Spinal cord (tissue), 10 donors: Measurements from ENCODE around the gene NAP1L1. TPM values are rescaled to one million over a fixed set of nuclear protein-coding genes. Genes with fewer than 3 reads are reported as not detected.

ENCODE experiments used
- DNase-seq, 6 donors: peaks; one replicate each; pipeline versions ENCODE4 v3.0.0 to v3.0.0-alpha.2; 2013 to 2015; ENCODE audit warnings: low spot score in 6 of 6, low read depth in 4 of 6
- H3K27ac ChIP-seq: one replicate; pipeline ENCODE4 v1.5.1; 2013; ENCODE audit warnings: low read depth, low read length, control low read depth
- H3K27me3 ChIP-seq: one replicate; pipeline ENCODE4 v1.6.1; 2013; ENCODE audit warnings: low read length; ENCODE audit not compliant: control insufficient read depth, insufficient read depth
- H3K36me3 ChIP-seq: one replicate; pipeline ENCODE4 v1.6.1; 2013; ENCODE audit warnings: low read length; ENCODE audit not compliant: control insufficient read depth, insufficient read depth
- H3K4me1 ChIP-seq: one replicate; pipeline ENCODE4 v1.6.1; 2013; ENCODE audit warnings: low read length; ENCODE audit not compliant: control insufficient read depth, insufficient read depth
- H3K4me3 ChIP-seq: one replicate; pipeline ENCODE4 v1.5.1; 2013; ENCODE audit warnings: low read depth, low read length, control low read depth
- H3K9me3 ChIP-seq: one replicate; pipeline ENCODE4 v1.6.1; 2013; ENCODE audit warnings: low read length; ENCODE audit not compliant: control insufficient read depth, insufficient read depth
- WGBS: methylation state at CpG from one replicate; pipeline ENCODE4 v1.1.5; 2013; ENCODE audit warnings: missing lambda C conversion rate; ENCODE audit not compliant: insufficient coverage; 5-methylcytosine and 5-hydroxymethylcytosine counted together
- polyA plus RNA-seq, 2 donors: library from polyadenylated mRNA; unstranded; fragments of 120-200 nt; gene quantifications; one replicate each; pipeline ENCODE4 v1.2.1, GENCODE V29; 2013; ENCODE audit not compliant: insufficient read length in 2 of 2
- total RNA-seq, 2 donors: library from RNA; depleted of rRNA in 1 of 2; stranded (reverse); fragments of 120-200 nt in 1 of 2; fragments of >200 nt in 1 of 2; gene quantifications; one replicate each; pipeline versions ENCODE4 v1.2.3 to v1.2.4, GENCODE V29; 2013 to 2014
- donor health status: healthy.

NAP1L1 gene
- total and polyA plus RNA-seq, 4 donors: 293 to 495 (median 335) TPM

GRCh38 chr12:76074701-76075336 lies 9.7 kb downstream of the NAP1L1 start:
- Histone ChIP-seq H3K4me3 (no peak overlapping the region), H3K27me3 (no peaks in the 10 kb centered on the region), H3K4me1 (no peaks in the 10 kb centered on the region), H3K27ac (no peak overlapping the region), H3K9me3 (no peaks in the 10 kb centered on the region), H3K36me3 (peaks cover 3% of the 10 kb centered on the region)
- no peak for DNase-seq
- WGBS: no CpG with 5 or more reads among the region's 1 CpG

- Histone ChIP-seq H3K27me3 (no peaks in the 10 kb centered on the region), H3K27ac (no peak overlapping the region), H3K36me3 (peaks cover 4% of the 10 kb centered on the region), H3K4me3 (no peak overlapping the region), H3K9me3 (no peaks in the 10 kb centered on the region), H3K4me1 (no peaks in the 10 kb centered on the region)
- DNase-seq: no peak
These were observed 10.9 kb downstream of the NAP1L1 start for GRCh38 chr12:76073561-76073960.

- whole genome bisulfite sequencing: no CpG with 5 or more reads among the region's 3 CpGs
- no peak overlapping the region for H3K4me3 ChIP-seq
- no peaks in the 10 kb centered on the region for H3K4me1 ChIP-seq
- H3K36me3 ChIP-seq: peaks cover 6% of the 10 kb centered on the region
- no peak overlapping the region for H3K27ac ChIP-seq
- H3K9me3 ChIP-seq: no peaks in the 10 kb centered on the region
- no peak for DNase-seq
- H3K27me3 ChIP-seq: no peaks in the 10 kb centered on the region
These were observed 11.9 kb downstream of the NAP1L1 start for GRCh38 chr12:76072568-76072967.

GRCh38 chr12:76069339-76069738 lies 15.1 kb downstream of the NAP1L1 start:
- H3K4me1 ChIP-seq: no peaks in the 10 kb centered on the region
- peaks cover 12% of the 10 kb centered on the region for H3K9me3 ChIP-seq
- no peaks in the 10 kb centered on the region for H3K27me3 ChIP-seq
- DNase-seq: no peak
- H3K36me3 ChIP-seq: peaks cover 6% of the 10 kb centered on the region
- no peak overlapping the region for H3K27ac ChIP-seq
- H3K4me3 ChIP-seq: no peak overlapping the region

- Histone ChIP-seq H3K27me3 (no peaks in the 10 kb centered on the region), H3K9me3 (peaks cover 12% of the 10 kb centered on the region), H3K4me1 (no peaks in the 10 kb centered on the region), H3K4me3 (no peak overlapping the region), H3K36me3 (peaks cover 11% of the 10 kb centered on the region), H3K27ac (no peak overlapping the region)
- no CpG with 5 or more reads among the region's 3 CpGs for WGBS
- no peak for DNase-seq
These were observed 18.6 kb downstream of the NAP1L1 start for GRCh38 chr12:76065917-76066316.

- Histone ChIP-seq H3K4me1 (no peaks in the 10 kb centered on the region), H3K27ac (no peak overlapping the region), H3K4me3 (no peak overlapping the region), H3K27me3 (no peaks in the 10 kb centered on the region), H3K36me3 (peaks cover 11% of the 10 kb centered on the region), H3K9me3 (peaks cover 12% of the 10 kb centered on the region)
- no peak for DNase-seq
- 100% methylated on average over 1 of the region's 1 CpG for WGBS
These were observed 19.6 kb downstream of the NAP1L1 start for GRCh38 chr12:76064904-76065303.

- no peak for DNase-seq
- no peaks in the 10 kb centered on the region for H3K4me1 ChIP-seq
- H3K36me3 ChIP-seq: peaks cover 22% of the 10 kb centered on the region
- peaks cover 5% of the 10 kb centered on the region for H3K9me3 ChIP-seq
- no peaks in the 10 kb centered on the region for H3K27me3 ChIP-seq
- no CpG with 5 or more reads among the region's 2 CpGs for WGBS
- no peak overlapping the region for H3K27ac ChIP-seq
- no peak overlapping the region for H3K4me3 ChIP-seq
These were observed 24.4 kb downstream of the NAP1L1 start for GRCh38 chr12:76060111-76060510.

- 57% methylated on average over 7 of the region's 7 CpGs for WGBS
- H3K4me3 ChIP-seq: no peak overlapping the region
- no peaks in the 10 kb centered on the region for H3K4me1 ChIP-seq
- peaks cover 26% of the 10 kb centered on the region for H3K36me3 ChIP-seq
- DNase-seq: peak in 3 of 6 donors; percentile 13 to 73 (median 47)
- H3K9me3 ChIP-seq: no peaks in the 10 kb centered on the region
- H3K27ac ChIP-seq: no peak overlapping the region
- no peaks in the 10 kb centered on the region for H3K27me3 ChIP-seq
These were observed 27.2 kb downstream of the NAP1L1 start for GRCh38 chr12:76057326-76057725.

GRCh38 chr12:76055393-76055792 lies 29.1 kb downstream of the NAP1L1 start:
- no CpG with 5 or more reads among the region's 2 CpGs for WGBS
- peak in 1 of 6 donors; percentile 15 for DNase-seq
- H3K27me3 ChIP-seq: no peaks in the 10 kb centered on the region
- no peaks in the 10 kb centered on the region for H3K4me1 ChIP-seq
- H3K27ac ChIP-seq: no peak overlapping the region
- no peaks in the 10 kb centered on the region for H3K9me3 ChIP-seq
- H3K4me3 ChIP-seq: no peak overlapping the region
- peaks cover 26% of the 10 kb centered on the region for H3K36me3 ChIP-seq

- no peak for DNase-seq
- no peaks in the 10 kb centered on the region for H3K9me3 ChIP-seq
- H3K27me3 ChIP-seq: no peaks in the 10 kb centered on the region
- H3K36me3 ChIP-seq: peaks cover 11% of the 10 kb centered on the region
- WGBS: no CpG with 5 or more reads among the region's 4 CpGs
- no peak overlapping the region for H3K27ac ChIP-seq
- H3K4me3 ChIP-seq: no peak overlapping the region
- H3K4me1 ChIP-seq: no peaks in the 10 kb centered on the region
These were observed 34.8 kb downstream of the NAP1L1 start for GRCh38 chr12:76049575-76050251.
